Cardiac fibroblast (primary cell): Measurements from ENCODE around the gene MAMSTR.
A peak's percentile ranks its signal among the peaks of the same experiment; 100 is the strongest.

Experiments
- DNase-seq, 2 donors: peaks; one replicate each; pipeline versions ENCODE4 v3.0.0 to v3.0.0-alpha.2; 2010; ENCODE audit warnings: low read depth in 2 of 2
- H3K4me3 ChIP-seq, 2 donors: replicated peaks in 1 of 2; 1 replicate in 1 of 2; 2 replicates in 1 of 2; pipeline ENCODE4 v1.5.1; 2011; ENCODE audit warnings: low read depth in 2 of 2, low read length in 2 of 2, mild to moderate bottlenecking in 2 of 2, moderate library complexity in 1 of 2
- TF ChIP-seq, protein P1 (sequence below): IDR thresholded peaks from one replicate; pipeline ENCODE4 v1.5.1; 2011; ENCODE audit warnings: low read depth, mild to moderate bottlenecking, low read length, inconsistent platforms

Gene MAMSTR

DNA sequence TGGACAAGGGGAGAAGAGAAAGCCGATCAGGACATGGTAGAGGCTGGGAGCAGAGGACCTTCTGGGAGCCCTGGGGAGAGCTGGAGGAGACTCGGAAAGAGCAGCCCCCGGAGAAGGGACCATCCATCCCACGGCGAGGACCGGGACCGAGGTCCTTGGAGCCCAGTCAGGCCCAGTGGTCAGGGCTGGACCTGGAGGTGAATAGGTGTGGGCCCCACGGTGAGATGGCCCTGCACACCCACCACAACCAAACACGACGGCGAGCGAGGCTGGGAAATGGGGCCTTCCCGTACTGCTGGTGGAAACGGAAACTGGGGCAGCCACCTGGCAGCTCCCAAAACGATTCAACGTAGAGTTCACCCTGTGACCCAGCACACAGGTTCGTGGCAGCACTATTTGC is 43.0 kb downstream of the MAMSTR start:
- no peak for DNase-seq

DNA sequence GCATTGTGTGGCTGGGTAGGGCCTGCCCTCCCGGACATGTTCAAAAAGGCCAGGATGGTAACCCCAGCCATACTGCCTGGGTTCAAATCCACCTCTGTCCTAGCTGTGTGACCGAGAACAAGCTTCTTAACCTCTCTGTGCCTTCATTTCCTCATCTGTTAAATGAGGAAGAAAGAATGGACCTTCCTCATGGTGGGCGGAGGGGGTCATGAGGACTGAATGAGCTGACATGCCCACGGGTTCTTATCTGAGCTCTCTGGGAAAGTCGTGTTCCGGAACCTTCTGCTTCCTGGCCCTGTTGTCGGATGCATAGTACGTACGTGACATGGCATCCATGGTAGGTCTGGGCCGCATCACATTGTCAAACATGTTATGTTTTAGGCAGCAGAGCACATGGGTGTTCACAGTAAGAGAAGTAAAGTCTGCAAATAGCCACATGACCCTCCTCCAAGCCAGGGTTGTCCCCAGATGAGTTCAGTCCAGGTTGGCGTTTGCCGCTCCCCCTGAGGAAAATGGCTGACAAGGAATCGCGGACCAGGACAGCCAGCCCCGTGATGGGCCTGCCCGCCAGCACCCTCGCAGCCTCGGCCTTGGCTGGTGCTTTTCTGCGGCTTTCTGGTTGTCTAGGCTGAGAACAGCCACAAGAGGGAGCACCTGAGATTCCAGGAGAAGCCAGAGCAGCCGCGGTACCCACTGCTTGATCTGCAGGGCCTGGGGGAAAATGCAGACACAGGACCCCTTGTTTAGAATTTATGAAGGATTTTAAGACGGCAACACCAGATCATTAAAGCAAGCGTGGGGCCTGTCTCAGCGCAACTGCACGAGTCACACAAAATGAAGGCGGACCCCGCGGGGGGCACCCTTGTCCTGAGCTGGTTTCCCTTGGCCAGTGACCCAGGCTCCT is 44.4 kb downstream of the MAMSTR start:
- TF ChIP-seq, protein P1, sequence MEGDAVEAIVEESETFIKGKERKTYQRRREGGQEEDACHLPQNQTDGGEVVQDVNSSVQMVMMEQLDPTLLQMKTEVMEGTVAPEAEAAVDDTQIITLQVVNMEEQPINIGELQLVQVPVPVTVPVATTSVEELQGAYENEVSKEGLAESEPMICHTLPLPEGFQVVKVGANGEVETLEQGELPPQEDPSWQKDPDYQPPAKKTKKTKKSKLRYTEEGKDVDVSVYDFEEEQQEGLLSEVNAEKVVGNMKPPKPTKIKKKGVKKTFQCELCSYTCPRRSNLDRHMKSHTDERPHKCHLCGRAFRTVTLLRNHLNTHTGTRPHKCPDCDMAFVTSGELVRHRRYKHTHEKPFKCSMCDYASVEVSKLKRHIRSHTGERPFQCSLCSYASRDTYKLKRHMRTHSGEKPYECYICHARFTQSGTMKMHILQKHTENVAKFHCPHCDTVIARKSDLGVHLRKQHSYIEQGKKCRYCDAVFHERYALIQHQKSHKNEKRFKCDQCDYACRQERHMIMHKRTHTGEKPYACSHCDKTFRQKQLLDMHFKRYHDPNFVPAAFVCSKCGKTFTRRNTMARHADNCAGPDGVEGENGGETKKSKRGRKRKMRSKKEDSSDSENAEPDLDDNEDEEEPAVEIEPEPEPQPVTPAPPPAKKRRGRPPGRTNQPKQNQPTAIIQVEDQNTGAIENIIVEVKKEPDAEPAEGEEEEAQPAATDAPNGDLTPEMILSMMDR: peak; percentile 92
- DNase-seq: peak; percentile 86 to 87
- no peak overlapping the region for H3K4me3 ChIP-seq

More for the DNA sequence above, 43.0 kb downstream of the MAMSTR start:
- TF ChIP-seq, protein P1: no peak
- no peak overlapping the region for H3K4me3 ChIP-seq

DNA sequence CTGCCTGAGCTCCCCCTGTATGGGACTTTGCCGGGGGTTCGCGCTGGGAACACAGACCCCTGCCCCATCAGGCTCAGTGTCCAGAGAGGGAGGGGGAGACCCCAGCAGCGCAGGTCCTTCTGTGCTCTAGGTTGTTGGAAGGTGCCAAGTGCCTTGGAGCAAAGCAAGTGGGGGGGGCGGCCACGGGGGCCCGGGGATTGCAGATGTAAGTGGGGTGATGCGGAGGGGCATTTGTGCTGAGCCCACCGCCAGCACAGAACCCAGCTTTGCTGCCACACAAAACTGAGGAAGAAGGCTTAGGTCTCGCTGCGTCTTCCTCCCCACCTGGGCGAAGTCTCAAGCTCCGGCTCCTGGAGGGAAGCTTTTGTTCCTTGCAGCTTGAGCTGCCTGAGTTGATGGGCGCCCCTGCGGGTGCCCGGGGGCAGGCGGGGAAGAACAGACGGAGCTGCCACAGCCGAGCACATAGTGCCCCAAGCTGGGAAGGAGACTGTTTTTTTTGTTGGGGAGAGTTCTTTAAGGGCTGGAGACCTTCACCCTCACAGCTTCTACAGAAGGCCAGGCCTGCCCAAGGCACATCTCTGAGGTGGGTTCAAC is 45.2 kb downstream of the MAMSTR start:
- DNase-seq: no peak
- H3K4me3 ChIP-seq: no peak overlapping the region
- TF ChIP-seq, protein P1: no peak

DNA sequence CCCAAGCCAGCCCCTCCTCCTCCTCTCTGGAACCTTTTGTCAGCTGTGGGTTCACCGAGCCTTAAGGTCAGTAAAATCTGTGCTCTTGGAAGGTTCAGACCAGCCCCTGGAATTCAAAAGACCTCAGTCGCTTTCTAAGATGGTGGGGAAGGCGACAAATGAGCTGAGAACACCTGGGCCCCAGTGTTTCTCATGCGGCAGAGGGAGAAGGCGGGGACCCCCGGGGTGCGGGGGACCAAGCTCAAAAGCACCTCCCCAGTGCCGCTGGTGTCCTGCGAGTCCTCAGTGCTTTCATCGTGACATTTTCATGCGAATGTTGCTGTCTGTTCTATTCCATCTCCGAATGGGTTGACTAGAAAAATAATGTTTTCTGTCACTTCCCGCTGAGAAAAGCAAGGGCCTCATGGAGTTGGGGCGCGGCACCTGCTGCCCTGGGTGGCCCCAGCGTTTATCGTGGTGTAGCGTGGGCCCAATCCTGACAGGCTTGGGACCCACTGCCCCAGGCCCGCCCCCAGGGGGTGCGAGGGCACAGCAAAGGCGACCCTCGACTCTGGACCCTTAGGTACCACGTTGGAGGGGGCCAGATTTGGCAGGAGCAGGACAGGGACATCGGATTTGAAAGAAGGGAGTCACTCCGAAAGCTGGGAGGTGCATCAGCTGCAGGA is 46.0 kb downstream of the MAMSTR start:
- H3K4me3 ChIP-seq: no peak overlapping the region
- DNase-seq: no peak
- TF ChIP-seq, protein P1: no peak

DNA sequence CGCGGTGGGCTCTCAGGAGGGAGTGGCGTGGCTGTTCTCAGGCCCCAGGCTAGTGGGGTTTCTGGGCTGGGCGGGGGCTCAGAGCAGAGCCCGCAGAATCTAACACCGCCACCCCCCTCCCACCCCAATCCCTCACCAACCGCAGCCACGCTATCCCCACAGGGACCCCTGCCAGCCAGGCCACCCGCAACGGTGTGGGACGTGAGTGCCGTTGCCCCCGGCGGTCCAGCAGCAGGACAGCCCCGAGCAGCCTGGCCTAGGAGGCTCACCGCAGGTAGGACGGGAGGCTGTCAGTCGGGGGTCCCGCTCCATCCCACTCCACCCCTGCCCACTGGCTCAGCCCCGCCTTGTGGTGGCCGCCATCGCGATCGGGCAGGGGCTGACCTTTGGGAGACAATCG is 46.5 kb downstream of the MAMSTR start, which contains the start of gene NTN5:
TSS of gene NTN5 (minus strand) at position 24 of the 400 bp plus-strand sequence. CDS start 2,031 bp downstream, outside the sequence.
- no peak for DNase-seq
- TF ChIP-seq, protein P1: no peak
- no peak within 1 kb of the TSS for H3K4me3 ChIP-seq

DNA sequence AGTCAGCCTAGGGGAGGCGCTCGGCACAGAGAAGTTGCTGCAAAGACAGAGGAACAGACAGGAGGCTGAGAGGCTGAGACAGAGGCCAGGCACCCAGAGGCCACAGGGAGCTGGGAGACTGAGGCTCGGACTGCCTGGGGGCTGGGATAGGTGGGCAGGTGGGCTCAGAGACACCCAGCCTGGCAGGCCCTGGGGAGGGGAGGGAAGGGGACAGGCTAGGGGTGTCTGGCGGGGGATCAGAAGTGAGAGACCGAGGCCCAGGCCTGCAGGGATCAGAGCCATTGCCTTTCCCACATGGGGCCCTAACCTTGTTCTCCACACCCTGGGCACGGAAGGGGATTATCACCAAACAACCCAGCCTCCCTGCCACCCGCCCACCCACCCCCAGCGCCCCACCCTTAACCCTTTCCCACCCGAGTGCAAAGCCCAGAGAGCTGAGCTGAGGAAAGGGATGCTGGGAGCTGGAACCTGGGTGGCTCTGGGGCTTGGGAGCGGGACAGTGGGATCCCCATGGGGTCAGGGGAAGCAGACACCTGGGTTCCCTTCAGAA is 48.0 kb downstream of the MAMSTR start:
- no peak for DNase-seq
- TF ChIP-seq, protein P1: no peak
- no peak overlapping the region for H3K4me3 ChIP-seq
